Embryonic facial prominence (tissue), 1 donor: ENCODE results near the gene MOB3A.

Experiments used
- DNase-seq: peaks from one replicate; pipeline ENCODE4 v3.0.0-alpha.2; 2016; ENCODE audit errors: extremely low spot score

The MOB3A gene

GRCh38 chr19:2081873-2082810, 14.0 kb downstream of the MOB3A start:
- DNase-seq, result no peak

GRCh38 chr19:2080336-2080988, 15.7 kb downstream of the MOB3A start:
- no peak for DNase-seq

- DNase-seq, result no peak
These were observed 16.2 kb downstream of the MOB3A start for GRCh38 chr19:2079865-2080301.

- DNase-seq, result no peak
These were observed 16.9 kb downstream of the MOB3A start for GRCh38 chr19:2079076-2079864.

- DNase-seq, result no peak
These were observed 18.1 kb downstream of the MOB3A start for GRCh38 chr19:2077833-2078619.

- DNase-seq, result no peak
These were observed 18.7 kb downstream of the MOB3A start for GRCh38 chr19:2077398-2077797.

GRCh38 chr19:2076526-2076944, 19.6 kb downstream of the MOB3A start:
- DNase-seq, result no peak

GRCh38 chr19:2072757-2073551, 23.2 kb downstream of the MOB3A start:
- DNase-seq, result no peak

- DNase-seq, result no peak
These were observed 25.0 kb downstream of the MOB3A start for GRCh38 chr19:2070986-2071673.

- DNase-seq, result no peak
These were observed 25.7 kb downstream of the MOB3A start for GRCh38 chr19:2070436-2070827.

GRCh38 chr19:2064788-2065524, 31.2 kb downstream of the MOB3A start:
- no peak for DNase-seq

GRCh38 chr19:2064395-2064787, 31.7 kb downstream of the MOB3A start:
- no peak for DNase-seq

- no peak for DNase-seq
These were observed 32.3 kb downstream of the MOB3A start for GRCh38 chr19:2063824-2064223.

GRCh38 chr19:2062770-2063169, 33.4 kb downstream of the MOB3A start:
- DNase-seq, result no peak

- DNase-seq, result no peak
These were observed 33.8 kb downstream of the MOB3A start for GRCh38 chr19:2062389-2062729.

- peak; percentile 96 for DNase-seq
These were observed 34.4 kb downstream of the MOB3A start for GRCh38 chr19:2061495-2062388.

GRCh38 chr19:2060884-2061494, 35.1 kb downstream of the MOB3A start:
- no peak for DNase-seq
